Measurements from ENCODE around the gene C1R.

- TF ChIP-seq POLR2A (IDR thresholded peaks at IDR 0.05; ENCODE audit: low read depth, low read length) (no peak), TAF1 (IDR thresholded peaks at IDR 0.05; ENCODE audit: low read depth, low read length) (no peak), POLR2AphosphoS5 (IDR thresholded peaks at IDR 0.05; ENCODE audit: low read depth, low read length) (no peak), SPI1 (IDR thresholded peaks at IDR 0.05; ENCODE audit: low read depth, low read length) (no peak), POU2F2 (IDR thresholded peaks at IDR 0.05; ENCODE audit: low read depth, low read length) (no peak), PAX5 (IDR thresholded peaks at IDR 0.05; ENCODE audit: insufficient read depth, low read length, severe bottlenecking) (no peak)
Measured at GRCh38 chr12:7139200-7139599, 47.0 kb upstream of the C1R start.
